Lower leg skin (tissue), 3 donors: ENCODE data around the gene CTRL.

ENCODE experiments used
- CTCF ChIP-seq, 3 donors: fragments of 450-650 bp; IDR thresholded peaks; one replicate each; pipeline ENCODE4 v1.5.1; 2016; ENCODE audit warnings: antibody characterized with exemption in 3 of 3, mild to moderate bottlenecking in 3 of 3, moderate library complexity in 2 of 3
- POLR2A ChIP-seq, 2 donors: fragments of 450-650 bp; IDR thresholded peaks; one replicate each; pipeline ENCODE4 v1.6.1; 2016 to 2017; ENCODE audit warnings: antibody characterized with exemption in 2 of 2, mild to moderate bottlenecking in 1 of 2, moderate library complexity in 1 of 2

DNA sequence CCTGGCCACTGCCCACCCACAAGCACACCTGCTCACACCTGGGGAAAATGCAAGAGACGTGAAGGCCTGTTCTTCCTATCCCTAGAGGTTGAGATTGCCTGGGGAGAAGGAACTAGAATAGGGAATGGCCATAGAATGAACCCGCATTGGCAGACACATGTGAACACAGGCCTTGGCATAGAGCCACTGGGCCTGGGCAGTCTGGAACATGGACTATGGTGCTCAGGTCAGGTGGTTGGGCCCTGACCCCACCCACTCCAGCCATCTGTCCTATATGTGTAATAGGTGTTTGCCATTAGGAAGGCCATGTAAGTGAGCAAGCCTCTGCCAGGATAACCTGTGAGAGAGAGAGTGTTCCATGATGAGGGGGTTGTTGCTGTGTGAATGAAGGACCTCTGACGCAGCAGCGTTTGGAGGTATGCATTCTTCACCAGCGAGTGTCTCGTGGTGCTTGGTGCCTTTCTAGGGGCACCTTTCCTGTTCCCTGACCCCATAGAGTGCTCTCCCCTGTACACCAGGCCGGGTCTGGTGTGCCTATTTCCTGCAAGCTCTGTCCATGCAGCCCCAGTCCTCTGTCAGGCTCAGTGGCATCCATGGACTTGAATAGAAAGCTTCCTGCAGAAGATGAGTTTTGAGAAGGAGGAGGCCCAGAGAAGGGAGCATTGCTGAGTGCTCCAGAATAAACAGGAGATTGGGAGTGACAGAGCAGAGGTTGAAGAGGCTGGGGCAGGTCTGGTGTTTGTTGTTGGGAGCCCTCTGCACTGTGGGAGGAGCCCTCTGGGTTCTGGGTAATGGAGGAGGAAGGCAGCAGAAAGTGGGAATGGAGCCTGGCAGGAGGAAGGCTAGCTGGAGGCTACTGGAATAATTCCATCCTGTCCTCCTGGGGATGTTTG, 15.6 kb downstream of the CTRL start:
- TF ChIP-seq POLR2A (IDR thresholded peaks at IDR 0.05) (no peak), CTCF (IDR thresholded peaks at IDR 0.05) (no peak)
